Stimulated activated CD4-positive, alpha-beta T cell treated with anti-CD3 and anti-CD28 coated beads, Interleukin-4, amount 100 ng/mL, for 24 hours (primary cell): ENCODE measurements around the gene BGLAP.
"Not testable (repeated sequence)": the region's sequence is repeated elsewhere in the genome, so short reads cannot be mapped to it uniquely, and the experiment has no call there.

Source experiments
- DNase-seq: peaks from one replicate; pipeline ENCODE4 v3.0.0-alpha.2; 2020

Gene BGLAP

GRCh38 chr1:156241926-156242325, at the start of gene BGLAP:
TSS of gene BGLAP (plus strand) at chr1:156242184. CDS start at chr1:156242232, 48 bp downstream.
- DNase-seq, result no peak

- no peak for DNase-seq
Measured at GRCh38 chr1:156193208-156193487, 48.8 kb upstream of the BGLAP start.

GRCh38 chr1:156193488-156194299, 48.3 kb upstream of the BGLAP start, which contains the start of gene SLC25A44:
TSS of gene SLC25A44 (plus strand) at chr1:156194104. CDS start at chr1:156199848, 5,744 bp downstream.
- DNase-seq, result peak; percentile 97

- no peak for DNase-seq
Measured at GRCh38 chr1:156194300-156194652, 47.7 kb upstream of the BGLAP start.

GRCh38 chr1:156195853-156196252, 46.1 kb upstream of the BGLAP start:
- DNase-seq, result no peak

- DNase-seq, result no peak
Measured at GRCh38 chr1:156196445-156196844, 45.5 kb upstream of the BGLAP start.

- DNase-seq, result peak; percentile 25
Measured at GRCh38 chr1:156198831-156199349, 43.1 kb upstream of the BGLAP start.

- no peak for DNase-seq
Measured at GRCh38 chr1:156200044-156200443, 41.9 kb upstream of the BGLAP start.

GRCh38 chr1:156203331-156203730, 38.7 kb upstream of the BGLAP start:
- DNase-seq, result no peak

GRCh38 chr1:156204686-156205085, 37.3 kb upstream of the BGLAP start:
- DNase-seq, result no peak

GRCh38 chr1:156211243-156211642, 30.7 kb upstream of the BGLAP start:
- DNase-seq, result no peak

GRCh38 chr1:156212130-156212529, 29.9 kb upstream of the BGLAP start:
- DNase-seq, result no peak

GRCh38 chr1:156212833-156213643, 28.9 kb upstream of the BGLAP start, which contains the start of gene PMF1:
TSS of gene PMF1 (plus strand) at chr1:156213007. CDS start at chr1:156213016, 9 bp downstream.
- DNase-seq, result peak; percentile 97

- DNase-seq, result no peak
Measured at GRCh38 chr1:156213644-156213966, 28.4 kb upstream of the BGLAP start.

- peak; percentile 50 for DNase-seq
Measured at GRCh38 chr1:156214024-156214748, 27.8 kb upstream of the BGLAP start.

- DNase-seq, result not testable (repeated sequence)
Measured at GRCh38 chr1:156216361-156217086, 25.5 kb upstream of the BGLAP start.

- DNase-seq, result peak; percentile 70
Measured at GRCh38 chr1:156217871-156218270, 24.1 kb upstream of the BGLAP start.

GRCh38 chr1:156220226-156220625, 21.8 kb upstream of the BGLAP start:
- no peak for DNase-seq

- no peak for DNase-seq
Measured at GRCh38 chr1:156221986-156222692, 19.8 kb upstream of the BGLAP start.

GRCh38 chr1:156225677-156226014, 16.3 kb upstream of the BGLAP start:
- no peak for DNase-seq

- no peak for DNase-seq
Measured at GRCh38 chr1:156226116-156226538, 15.9 kb upstream of the BGLAP start.

GRCh38 chr1:156226782-156227181, 15.2 kb upstream of the BGLAP start:
- no peak for DNase-seq
